Measurements from ENCODE around the gene VSIG10L2.

DNA sequence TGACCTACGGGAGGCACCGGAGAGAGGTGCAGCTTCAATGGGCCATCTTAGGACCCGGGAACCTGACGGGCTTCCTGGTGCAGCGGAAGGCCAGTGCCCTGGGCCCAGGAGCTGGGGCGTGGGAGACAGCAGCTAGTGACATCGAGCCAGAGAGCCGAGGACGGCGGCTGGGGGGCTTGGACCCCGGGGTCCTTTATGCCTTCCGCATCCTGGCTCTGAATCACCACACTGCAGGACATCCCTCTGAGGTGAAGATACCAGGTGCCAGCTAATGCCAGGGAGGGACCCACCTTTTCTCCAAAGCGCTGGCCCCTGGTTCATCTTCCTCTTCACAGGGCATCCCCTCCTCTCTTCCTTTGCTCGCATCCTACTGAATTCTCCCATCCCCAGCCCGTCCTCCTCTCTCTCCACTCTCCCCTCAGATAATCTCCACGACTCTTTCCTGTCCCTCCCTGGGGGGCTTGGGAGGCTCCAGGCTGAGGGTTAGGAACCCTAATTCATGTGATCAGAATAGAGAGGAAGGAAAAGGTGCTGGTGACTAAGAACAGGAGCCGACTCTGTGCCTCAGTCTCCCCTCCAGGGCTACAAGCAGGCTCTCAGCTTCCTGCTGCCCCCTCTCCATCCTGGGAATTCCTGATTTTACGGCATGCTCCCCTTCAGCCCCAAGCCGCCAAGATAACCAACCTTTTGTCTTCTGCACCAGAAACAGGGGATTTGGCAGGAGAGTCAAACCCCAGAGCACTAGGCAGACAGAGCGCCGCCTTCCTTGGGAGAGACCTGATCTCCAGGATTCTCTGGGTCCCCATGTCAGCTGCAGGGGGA is 8.5 kb downstream of the VSIG10L2 start:
- TF ChIP-seq, protein P1, sequence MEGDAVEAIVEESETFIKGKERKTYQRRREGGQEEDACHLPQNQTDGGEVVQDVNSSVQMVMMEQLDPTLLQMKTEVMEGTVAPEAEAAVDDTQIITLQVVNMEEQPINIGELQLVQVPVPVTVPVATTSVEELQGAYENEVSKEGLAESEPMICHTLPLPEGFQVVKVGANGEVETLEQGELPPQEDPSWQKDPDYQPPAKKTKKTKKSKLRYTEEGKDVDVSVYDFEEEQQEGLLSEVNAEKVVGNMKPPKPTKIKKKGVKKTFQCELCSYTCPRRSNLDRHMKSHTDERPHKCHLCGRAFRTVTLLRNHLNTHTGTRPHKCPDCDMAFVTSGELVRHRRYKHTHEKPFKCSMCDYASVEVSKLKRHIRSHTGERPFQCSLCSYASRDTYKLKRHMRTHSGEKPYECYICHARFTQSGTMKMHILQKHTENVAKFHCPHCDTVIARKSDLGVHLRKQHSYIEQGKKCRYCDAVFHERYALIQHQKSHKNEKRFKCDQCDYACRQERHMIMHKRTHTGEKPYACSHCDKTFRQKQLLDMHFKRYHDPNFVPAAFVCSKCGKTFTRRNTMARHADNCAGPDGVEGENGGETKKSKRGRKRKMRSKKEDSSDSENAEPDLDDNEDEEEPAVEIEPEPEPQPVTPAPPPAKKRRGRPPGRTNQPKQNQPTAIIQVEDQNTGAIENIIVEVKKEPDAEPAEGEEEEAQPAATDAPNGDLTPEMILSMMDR (conservative IDR thresholded peaks at IDR 0.05) = no peak
- no peak for TF ChIP-seq EZH2 (IDR thresholded peaks at IDR 0.05; ENCODE audit: low read depth)
